H54 (cell line): ENCODE data around the gene KANSL3.
A peak's percentile ranks its signal among the peaks of the same experiment; 100 is the strongest.
"Not testable (repeated sequence)": the region's sequence is repeated elsewhere in the genome, so short reads cannot be mapped to it uniquely, and the experiment has no call there.

Experiments used
- DNase-seq: peaks from one replicate; pipeline ENCODE4 v3.0.0; 2011; ENCODE audit warnings: low spot score, mixed read lengths; ENCODE audit not compliant: insufficient read length
- FAIRE-seq: peaks from 3 replicates; lab custom pipeline; 2011; peaks lifted over from hg19 to GRCh38; lab: Jason Lieb, UNC
- POLR2A ChIP-seq: IDR thresholded peaks from 2 replicates; pipeline ENCODE4 v1.6.1; 2011; ENCODE audit warnings: low read depth, mild to moderate bottlenecking, low read length

The KANSL3 gene

DNA sequence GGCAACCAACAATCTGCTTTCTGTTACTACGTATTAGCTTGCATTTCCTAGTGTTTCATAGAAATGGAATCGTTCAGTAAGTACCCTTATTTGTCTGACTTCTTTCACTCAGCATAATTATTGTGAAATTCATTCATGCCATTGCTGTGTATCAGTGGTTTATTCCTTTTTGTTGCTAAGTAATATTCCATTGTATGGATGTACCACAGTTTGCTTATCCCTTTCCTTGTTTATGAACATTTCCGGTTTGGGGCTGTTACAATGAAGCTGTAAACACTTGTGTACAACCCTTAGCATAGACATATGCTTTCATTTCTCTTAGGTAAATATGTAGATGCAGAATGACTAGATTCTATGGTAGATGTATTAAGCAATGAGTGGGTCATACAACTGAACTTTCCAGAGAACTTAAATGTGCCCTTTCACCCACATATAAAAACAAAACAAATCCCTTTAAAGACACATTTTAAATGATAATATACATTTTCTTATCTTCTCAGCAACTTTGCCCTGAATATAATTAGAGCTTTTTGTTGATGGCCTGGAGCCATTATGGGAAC, 26.3 kb upstream of the KANSL3 start:
- DNase-seq (no peak), FAIRE-seq (no peak)
- TF ChIP-seq POLR2A, result no peak

DNA sequence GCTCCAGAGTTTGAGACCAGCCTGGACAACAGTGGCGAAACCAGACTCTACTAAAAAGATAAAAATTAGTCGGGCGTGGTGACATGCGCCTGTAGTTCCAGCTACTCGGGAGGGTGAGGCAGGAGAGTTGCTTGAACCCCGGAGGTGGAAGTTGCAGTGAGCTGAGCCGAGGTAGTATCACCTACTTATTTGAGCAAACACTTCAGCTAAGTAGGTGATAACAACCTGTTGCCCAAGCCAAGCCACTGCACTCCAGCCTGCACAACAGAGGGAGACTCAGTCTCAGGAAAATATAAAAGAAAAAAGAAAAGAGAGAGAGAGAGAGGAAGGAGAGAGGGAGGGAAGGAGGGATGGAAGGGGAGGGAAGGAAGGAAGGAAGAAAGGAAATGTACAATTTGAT, 25.7 kb upstream of the KANSL3 start:
- TF ChIP-seq POLR2A, result no peak
- DNase-seq, result no peak
- no peak for FAIRE-seq

DNA sequence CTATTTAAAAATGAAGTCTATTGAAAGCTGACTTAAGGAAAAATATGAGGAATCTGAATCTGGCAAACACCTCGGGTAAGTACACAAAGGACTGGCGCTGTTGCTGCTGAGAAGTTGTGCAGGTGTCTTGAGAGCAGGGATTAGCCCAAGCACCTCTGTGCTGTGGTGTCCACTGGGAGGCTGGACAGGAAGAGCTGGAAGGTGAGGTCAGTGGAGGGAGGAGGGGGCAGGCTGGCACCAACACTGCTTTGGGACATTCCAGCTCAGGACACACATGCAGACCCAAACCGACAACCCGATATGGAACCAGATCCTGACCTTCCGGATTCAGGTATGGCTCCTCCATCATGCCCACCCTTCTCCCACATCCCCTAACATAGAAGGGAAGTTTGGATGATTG, 25.1 kb upstream of the KANSL3 start:
- no peak for FAIRE-seq
- no peak for DNase-seq
- no peak for TF ChIP-seq POLR2A

DNA sequence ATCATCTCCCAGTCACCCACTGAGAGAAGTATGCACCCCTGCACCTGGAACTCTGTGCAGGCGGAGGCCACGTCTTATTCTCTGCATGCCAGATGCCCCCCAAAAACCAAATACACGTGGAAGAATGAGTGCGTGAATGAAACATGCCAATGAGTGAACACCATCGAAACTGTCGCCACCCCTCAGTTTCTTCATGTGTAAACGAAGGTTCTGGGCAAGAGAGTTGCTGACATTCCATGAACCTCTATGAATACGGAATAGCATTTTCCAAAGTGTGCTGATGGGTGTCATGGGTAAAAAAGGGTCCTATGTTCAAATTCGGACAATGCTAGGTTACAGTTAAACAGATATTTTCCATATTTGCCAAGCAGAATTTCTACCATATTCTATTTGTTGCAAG, 24.2 kb upstream of the KANSL3 start:
- FAIRE-seq (no peak), DNase-seq (no peak)
- no peak for TF ChIP-seq POLR2A

DNA sequence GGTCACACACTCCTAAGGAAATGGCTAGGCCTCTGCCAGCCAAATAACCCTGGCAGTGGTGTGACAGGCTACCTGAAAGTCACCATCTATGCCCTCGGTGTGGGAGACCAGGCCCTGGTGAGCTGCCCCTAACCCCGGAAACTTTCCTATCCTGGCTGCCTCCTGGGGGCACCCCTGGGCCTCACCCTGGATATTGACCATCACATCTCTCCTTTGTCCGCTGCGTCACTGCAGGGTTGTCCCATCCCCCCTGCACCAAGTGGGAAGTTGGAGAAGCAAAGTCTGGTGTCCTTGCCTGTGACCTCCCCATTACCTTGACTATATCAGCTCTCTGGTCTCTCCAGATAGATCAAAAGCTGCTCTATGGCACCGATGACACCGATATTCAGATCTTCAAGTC, 23.2 kb upstream of the KANSL3 start:
- TF ChIP-seq POLR2A, result no peak
- no peak for FAIRE-seq
- DNase-seq, result no peak

DNA sequence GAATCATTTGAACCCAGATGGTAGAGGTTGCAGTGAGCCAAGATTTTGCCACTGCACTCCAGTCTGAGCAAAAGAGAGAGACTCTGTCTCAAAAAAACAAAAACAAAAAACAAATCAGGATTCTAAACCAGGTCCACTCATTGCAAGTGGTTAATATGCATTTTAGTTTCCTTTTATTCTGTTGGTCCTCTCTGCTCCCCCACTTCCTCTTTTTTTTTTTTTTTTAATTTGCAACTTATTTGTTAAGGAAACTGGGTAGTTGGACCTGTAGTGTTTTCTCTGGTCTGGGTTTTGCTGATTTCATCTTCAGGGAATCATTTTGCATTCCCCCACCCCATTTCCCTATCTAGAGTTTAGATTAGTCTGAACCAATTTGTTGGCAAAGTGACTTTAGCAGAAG, 18.4 kb upstream of the KANSL3 start:
- DNase-seq (no peak), FAIRE-seq (no peak)
- TF ChIP-seq POLR2A, result no peak

DNA sequence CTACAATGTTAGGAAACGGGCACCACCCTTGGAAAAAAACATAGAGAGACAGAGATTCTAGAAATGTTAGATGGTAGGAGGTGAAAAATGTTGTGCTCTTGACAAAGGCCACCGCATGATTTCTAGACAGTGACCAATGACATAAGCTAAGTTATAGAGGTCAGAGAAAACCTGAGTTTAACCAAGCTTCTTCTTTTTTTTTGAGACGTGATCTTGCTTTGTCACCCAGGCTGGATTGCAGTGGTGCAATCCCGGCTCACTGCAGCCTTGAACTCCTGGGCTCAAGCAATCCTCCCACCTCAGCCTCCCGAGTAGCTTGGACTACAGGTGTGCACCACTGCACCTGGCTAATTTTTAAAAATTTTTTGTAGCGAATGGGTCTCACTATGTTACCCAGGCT, 17.4 kb upstream of the KANSL3 start:
- no peak for TF ChIP-seq POLR2A
- DNase-seq (no peak), FAIRE-seq (no peak)

DNA sequence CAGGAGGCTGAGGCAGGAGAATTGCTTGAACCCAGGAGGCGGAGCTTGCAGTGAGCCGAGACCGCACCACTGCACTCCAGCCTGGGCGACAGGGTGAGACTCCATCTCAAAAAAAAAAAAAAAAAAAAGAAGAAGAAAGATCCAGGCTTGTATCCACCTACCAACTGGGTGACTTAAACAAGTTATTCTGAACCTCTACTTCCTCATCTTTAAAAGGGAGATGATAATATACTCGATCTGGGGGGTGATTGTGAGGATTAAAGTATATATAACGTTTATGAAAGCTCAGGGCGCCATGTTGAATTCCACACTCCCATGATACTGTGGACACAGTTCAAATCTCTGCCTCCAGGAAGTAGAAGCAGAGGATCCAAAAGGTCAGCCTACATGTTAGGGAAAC, 16.7 kb upstream of the KANSL3 start:
- not testable (repeated sequence) for FAIRE-seq

DNA sequence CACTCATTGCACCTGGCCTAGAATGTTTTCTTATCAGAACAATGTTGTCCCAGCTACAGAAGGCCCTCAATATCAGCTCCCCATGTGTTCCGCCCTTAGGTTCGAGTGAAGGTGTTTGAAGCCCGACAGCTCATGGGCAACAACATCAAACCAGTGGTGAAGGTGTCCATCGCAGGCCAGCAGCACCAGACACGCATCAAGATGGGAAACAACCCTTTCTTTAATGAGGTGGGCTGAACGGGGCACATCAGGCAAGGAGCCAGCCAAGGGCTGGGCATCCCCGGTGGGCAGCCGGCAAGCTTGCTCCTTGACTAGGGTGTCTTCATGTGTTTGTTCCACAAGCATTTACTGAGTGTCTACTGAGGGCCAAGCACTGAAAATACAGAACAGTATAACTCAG, 13.7 kb upstream of the KANSL3 start:
- TF ChIP-seq POLR2A, result no peak
- DNase-seq (no peak), FAIRE-seq (no peak)

More for the DNA sequence above, 16.7 kb upstream of the KANSL3 start:
- DNase-seq, result not testable (repeated sequence)

DNA sequence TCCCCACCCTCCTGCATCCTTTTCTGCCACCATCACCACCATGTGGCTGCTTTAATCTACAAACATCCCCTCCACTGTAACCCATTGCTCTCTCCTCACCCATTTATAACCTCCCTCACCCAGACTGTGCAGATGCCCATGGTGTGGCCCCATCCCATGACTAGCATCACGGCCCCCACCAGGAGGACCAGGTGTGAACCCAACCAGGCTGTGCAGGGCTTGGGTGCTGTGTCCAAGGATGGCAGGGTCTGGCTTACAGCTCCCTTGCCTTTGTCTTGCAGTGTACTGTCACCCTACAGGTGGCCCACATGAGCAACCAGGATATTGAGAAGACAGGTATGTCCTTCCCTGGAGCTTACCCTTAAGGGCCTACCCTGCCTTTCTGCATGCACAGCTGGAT, 11.2 kb upstream of the KANSL3 start:
- no peak for TF ChIP-seq POLR2A
- DNase-seq (no peak), FAIRE-seq (no peak)

DNA sequence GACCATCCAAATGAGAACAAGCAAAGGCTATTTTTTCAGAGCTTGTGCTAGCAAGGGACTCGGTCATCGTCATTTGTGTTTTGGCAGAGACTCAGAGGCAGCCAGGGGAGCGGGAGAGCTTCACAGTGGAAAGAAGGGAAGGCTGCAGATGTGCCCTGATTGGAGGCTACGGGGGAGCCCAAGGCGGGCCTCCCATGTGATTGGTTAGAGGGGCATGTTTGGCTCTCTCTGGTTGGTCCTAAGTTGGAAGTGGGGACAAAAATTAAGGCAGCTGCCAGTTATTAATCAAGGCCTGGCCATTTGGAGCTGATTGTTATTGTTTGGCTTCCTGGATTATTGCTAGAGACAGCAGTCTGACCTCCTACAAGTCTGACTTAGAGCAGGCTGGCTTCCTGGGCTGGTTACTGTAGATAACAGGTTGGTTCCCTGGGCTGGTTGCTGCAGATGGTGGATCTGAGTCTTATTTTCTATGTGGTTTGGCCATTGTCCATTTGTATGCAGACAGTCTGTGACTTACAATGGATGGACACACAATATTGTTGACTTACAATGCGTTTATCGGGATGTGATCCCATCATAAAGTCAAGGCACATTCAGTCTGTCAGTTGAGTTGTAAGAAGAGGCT, 10.3 kb upstream of the KANSL3 start:
- FAIRE-seq (no peak), DNase-seq (no peak)
- TF ChIP-seq POLR2A, result no peak

DNA sequence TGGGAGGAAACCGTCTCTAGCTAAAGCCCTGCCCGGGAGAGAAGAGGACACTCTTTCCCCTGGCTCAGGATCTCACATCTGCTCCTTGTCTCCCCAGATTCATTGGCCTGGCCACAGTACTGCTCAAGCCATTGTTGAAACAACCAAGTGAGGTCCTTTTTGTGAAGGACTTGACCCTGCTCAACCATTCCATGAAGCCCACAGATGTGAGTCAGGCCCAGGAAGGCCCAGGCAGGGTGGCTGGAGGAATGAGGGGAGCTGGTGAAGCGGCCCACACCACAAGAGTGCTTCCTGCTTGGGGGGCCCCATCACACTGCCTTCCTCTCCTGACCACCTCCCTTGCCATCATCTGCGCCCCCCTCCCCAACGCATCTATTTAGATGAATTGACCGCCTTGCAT, 9.6 kb upstream of the KANSL3 start:
- FAIRE-seq, result no peak
- DNase-seq, result no peak
- no peak for TF ChIP-seq POLR2A

DNA sequence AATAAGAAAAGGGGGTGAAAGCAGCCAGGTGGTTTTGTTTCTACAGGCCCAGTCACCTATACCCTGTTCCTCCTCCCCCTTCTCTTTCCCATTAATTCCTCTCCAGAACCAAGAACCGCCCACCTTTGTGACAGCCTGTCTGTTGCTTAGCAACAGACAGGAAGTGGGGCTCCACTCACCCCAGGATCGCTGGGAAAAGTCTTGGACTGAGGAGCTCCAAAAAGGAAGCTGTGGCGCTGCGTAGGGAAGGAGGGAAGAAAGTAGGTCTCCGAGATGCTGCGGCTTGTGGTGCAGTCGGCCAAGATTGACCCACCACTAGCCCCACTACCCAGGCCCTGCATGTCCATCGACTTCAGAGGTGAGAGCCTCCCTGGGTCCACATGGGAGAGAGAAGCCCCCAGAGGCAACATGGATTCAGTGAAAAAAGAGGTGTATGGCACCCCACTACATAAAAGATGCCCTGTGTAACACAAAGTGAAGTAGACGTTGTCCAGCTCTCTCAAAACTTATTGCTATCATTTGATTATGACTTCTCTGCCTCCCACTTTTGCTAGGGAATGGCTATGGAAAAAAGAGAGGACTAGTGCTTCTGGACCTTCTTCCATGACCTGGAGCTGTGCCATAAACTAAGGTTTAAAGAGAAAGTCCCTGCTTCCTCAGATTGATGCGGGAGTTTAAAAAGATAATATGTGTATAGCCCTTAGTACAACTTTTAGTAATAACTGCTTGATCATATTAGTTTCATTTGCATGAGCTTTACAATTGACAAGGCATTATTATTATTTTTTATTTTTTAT, 4.7 kb upstream of the KANSL3 start, which contains the start of gene FER1L5:
TSS of gene FER1L5 (plus strand) at position 201 of the 797 bp plus-strand sequence. CDS start at position 274, 73 bp downstream.
- peak; percentile 77 for DNase-seq
- FAIRE-seq, result no peak
- peak; percentile 58; the same call in 1 of the 2 replicates for TF ChIP-seq POLR2A

DNA sequence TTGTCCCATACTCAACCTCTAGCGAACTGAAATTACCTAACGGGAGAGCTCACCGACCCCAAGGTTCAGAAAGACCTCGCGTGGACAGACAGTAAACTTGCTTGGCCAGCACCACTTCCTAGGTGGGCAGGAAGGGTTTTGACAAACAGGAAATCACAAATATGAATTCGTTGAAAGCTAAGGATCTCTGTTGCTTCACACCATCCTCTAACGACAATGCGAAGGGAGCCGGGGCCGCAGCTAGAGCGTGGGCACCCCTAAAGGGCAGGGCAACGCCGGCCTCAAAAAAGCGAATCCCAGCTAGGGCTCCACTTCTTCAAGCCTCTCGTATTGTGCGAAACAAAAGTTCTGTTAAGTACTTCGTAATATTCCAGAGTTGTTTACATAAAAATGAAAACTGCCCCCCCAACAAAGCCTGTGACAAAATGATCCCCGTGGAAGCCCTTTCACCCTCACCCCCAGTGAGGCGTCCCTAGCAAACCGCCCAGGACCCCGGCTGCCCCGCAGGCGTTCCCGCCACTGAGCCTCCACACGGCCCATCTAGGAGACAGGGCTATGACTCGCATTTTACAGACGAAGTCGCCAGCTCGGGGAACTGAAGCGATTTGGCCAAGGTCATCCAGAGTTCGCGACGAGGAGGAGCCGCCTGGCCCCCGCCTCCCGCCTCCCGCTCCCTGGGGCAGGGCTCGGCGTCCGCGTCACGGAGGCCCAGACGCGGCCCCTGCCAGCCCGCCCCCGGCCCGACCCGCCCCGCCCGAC, 548 bp downstream of the KANSL3 start:
- DNase-seq (peak; percentile 84), FAIRE-seq (no peak)
- TF ChIP-seq POLR2A, result no peak; the same call in 1 of the 2 replicates
